IPS-18c (cell line): ENCODE results near the gene A4GALT.
"Not testable (repeated sequence)": the region's sequence is repeated elsewhere in the genome, so short reads cannot be mapped to it uniquely, and the experiment has no call there.

Source experiments
- H3K4me3 ChIP-seq: 2 replicates; pipeline ENCODE4 v1.7.0; 2013; ENCODE audit warnings: low read depth, mild to moderate bottlenecking, low read length, moderate library complexity; ENCODE audit not compliant: insufficient read depth
- H3K9me3 ChIP-seq: one replicate; pipeline ENCODE4 v1.6.1; 2013; ENCODE audit warnings: mild to moderate bottlenecking, low read length, moderate library complexity; ENCODE audit not compliant: control insufficient read depth, insufficient read depth

The A4GALT gene

DNA sequence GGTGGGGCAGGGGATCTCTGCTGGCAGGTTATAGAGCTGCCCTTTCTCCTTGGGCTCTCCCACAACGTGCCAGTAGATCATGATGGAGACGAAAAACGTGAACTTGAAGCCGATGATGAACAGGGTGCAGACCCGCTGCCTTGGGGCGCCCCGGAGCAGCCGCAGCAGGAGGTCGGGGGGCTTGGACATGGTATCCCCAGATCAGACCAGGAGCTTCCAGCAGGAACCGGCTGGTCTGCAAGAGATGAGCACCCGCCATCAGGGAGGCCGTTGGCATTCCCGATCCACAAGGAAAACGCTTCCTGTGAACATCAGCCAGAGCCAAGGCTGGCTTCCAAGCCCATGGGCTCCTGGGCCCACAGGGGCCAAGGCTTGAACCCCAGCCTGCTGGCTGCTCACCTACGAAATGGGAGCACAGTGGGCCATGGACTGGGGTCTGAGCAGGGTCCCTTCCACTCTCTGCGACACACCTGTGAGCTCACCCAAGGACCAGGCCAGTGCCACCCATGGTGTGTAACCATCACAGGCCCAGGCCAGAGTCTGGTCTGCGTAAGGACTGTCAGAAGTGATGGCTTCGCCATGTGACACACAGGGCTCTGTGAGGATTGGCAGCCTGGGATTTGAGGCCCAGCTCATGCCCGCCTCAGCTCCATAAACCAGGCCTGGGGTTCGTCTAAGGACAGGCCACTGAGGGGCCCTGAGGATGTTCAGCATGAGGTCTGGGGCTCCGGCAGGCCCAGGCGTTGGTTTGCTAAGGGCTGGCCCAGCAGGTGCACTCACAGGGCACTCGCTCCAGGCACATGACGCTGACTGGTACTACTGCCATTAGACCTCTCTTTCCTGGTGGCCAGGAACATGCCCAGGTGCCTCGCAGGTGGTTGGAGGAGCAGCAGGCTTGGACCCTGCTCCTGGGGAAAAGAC lies 26.6 kb downstream of the A4GALT start:
- peaks cover 2% of the 10 kb centered on the region for H3K9me3 ChIP-seq

DNA sequence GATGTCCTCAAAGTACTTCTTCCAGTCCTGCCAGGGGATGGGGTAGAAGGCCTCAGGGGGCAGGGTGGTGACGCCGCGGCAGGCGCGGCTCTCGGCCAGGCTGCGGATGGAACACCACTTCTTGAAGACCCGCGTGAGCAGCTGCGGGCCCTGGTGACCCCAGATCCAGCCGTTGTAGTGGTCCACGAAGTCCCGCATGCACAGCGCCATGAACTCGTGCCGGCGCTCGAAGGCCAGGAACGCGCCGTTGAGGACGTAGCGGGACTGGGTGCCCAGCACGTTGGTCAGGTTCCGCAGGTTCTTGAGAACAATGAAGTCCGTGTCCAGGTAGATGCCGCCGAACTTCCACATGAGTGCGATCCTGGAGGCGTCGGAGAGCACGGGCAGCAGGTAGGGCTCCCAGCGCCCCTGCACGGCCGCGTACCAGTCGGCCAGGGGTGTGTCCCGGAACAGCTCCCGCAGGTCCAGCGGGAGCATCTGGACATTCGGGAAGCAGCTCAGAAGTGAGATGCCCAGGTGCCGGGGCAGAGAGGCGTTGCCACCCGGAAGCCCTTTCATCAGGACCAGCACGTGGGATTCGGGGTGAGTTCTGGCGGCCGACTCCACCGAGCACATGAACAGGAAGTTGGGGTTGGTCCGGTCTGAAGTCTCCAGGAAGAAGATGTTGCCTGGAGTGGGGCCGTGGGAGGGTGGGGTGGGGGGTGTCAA lies 27.5 kb downstream of the A4GALT start:
- peaks cover 3% of the 10 kb centered on the region for H3K9me3 ChIP-seq
- H3K4me3 ChIP-seq, result no peak overlapping the region

More for the DNA sequence above, 26.6 kb downstream of the A4GALT start:
- H3K4me3 ChIP-seq, result no peak overlapping the region

DNA sequence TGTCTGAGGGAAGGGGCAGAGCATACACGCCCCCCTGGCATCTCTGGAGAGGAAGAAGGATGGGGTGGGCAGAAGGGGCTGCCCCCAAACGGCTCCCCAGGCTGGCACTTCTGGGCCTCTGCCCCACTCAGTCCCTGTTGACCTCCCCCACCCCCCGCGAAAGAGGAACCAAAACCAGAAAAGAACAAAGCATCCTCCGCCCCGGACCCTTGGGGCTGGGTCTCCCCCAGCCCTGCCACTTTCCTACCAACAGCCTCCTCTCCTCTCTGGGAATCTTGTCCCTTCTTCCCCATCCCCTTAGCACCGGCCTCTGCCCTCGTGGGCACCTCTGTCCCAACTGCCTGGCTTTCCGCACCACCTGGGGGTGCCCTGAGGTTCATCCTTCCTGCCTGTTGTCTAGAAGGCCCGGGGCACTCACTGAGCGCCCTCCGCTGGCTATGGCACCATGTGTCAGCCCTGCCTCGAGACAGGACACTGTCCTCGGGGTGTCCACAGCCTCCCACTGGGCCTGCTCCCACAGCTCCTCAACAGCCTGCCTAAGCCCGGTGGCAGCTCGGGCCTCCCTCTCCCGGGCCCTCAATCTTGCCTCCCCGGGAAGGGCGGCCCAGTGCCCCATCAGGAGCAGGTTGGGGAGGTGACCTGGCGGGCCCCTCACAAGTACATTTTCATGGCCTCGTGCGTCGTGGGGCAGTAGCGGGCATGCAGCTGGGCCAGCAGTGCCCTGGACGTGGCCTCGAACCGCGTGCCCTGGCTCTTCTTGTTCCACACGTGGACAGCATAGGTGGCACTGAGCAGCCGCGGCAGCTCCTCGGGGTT lies 28.2 kb downstream of the A4GALT start:
- H3K4me3 ChIP-seq, result no peak overlapping the region
- peaks cover 3% of the 10 kb centered on the region for H3K9me3 ChIP-seq

DNA sequence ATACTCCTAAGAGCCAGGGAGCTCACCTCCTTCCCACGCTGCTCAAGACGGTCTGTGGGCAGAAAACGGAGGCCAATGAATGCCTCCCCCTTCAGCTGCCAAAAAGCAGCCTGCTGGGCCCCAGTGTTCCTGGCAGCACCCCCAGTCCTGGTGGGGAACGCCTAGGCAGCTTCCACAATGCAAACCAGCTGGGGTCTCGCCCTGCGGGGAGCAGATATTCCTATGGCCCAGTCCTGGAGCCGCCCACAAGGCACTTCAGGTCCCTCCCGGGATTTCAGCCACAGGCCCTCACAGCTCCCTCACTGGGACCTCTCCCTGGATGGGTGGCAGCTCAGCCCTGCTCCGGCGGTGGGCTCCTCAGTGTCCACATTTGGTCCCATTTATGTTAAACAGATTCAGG lies 29.2 kb downstream of the A4GALT start:
- peaks cover 3% of the 10 kb centered on the region for H3K9me3 ChIP-seq
- H3K4me3 ChIP-seq, result no peak overlapping the region

DNA sequence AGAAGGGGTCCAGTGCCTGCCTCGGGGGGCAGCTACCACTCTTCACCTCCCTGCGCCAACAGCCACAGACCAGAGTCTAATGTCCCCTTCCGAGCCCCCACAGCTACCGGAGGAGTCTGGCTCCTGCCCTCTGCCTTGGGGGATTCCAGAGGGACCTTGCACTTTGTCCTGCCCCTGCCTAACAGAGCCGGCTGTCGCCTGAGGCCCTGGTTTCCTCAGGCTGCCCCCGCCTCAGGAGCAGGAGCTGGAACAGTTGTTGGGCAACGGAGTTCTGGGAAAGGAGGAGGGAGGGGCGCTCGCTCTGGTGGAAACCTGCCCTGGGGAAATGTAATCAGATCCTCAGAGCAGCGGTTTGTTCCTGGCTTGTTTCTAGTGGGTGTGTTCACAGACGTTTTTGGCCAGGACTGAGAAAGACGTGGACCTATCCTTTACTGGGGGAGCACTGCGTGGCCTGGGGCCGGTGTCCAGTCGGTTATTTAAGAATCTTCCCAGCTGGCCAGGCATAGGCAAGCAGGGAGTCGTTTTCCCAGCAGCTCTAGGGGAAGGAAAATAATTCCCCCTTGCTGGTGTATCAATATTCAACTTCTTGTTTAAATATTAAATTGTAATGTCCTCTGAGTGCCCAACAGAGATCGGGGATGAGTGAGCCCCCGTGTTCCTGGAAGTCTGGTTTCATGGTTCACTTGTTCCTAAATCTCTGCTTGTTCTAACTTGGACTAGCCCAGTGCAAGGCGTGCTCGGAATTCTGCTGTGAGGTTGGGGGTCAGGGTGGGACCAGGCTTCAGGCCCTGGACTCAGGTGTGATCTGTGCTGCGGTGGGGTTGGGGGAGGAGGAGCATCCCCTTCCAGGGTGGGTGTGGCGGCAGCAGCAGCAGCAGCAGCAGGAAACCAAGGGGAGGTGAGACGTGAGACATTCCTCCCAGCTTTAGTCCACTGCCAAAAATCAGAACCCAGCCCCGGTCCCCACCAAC lies 32.1 kb downstream of the A4GALT start:
- peaks cover 3% of the 10 kb centered on the region for H3K9me3 ChIP-seq
- H3K4me3 ChIP-seq, result no peak overlapping the region

DNA sequence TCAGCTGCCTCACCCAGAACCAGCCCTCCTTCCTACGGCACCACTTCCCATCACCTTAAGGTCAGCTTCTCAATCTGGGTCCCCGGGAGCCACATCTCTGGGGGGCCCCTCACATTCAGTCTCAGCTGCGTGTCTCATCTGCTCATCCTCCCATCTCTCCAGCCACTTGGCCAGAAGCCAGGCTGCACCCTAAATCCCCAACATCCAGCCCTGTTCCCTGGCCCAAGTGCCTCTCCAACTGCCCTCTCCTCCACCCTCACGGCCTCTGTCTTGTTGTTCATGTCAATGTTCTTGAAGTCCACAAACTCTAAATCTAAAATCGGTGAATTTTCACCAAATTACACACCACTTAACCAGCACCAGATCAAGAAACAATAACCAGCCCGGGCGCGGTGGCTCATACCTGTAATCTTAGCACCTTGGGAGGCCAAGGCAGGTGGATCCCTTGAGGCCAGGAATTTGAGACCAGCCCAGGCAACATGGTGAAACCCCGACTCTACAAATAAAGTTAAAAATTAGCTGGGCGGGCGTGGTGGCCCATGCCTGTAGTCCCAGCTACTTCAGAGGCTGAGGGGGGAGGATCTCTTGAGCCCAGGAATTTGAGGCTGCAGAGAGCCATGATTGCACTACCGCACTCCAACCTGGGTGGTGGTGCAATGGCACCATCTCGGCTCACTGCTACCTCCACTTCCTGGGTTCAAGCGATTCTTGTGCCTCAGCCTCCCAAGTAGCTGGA lies 33.7 kb downstream of the A4GALT start:
- Histone ChIP-seq H3K4me3 (no peak overlapping the region), H3K9me3 (peaks cover 3% of the 10 kb centered on the region)

DNA sequence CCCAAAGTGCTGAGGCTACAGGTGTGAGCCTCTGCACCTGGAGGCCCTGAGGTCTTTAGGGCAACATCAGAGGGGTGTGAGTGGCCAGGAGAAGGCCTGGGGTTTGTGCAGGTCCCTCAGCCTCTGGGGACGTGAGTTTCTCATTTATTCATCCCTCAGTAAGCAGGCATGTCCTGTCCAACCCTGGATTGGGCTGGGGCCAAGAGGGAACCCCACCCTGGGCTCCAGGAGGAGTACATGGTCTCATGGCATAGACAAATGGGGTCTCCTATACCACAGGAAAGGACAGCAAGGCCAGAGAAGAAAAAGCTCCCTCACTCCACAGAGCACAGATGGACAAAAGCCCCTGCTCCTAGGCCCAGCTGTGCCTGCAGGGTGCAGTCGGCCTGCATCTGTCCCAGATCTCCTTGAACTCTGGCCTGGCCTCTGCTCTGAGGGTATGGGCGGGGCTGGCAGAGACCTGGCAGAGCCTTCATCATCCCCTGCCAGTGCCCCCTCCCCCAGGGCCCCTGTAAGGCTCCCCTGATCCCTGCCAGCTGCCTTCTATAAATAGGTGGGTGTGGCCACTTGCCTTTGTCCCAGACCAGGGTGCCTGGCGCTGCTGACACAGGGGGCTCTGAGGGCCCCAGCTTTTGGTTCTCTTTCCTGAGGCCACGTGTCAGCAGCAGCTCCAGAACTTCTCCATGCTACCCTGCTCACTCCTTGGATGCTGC lies 34.6 kb downstream of the A4GALT start:
- Histone ChIP-seq H3K9me3 (peaks cover 3% of the 10 kb centered on the region), H3K4me3 (no peak overlapping the region)

DNA sequence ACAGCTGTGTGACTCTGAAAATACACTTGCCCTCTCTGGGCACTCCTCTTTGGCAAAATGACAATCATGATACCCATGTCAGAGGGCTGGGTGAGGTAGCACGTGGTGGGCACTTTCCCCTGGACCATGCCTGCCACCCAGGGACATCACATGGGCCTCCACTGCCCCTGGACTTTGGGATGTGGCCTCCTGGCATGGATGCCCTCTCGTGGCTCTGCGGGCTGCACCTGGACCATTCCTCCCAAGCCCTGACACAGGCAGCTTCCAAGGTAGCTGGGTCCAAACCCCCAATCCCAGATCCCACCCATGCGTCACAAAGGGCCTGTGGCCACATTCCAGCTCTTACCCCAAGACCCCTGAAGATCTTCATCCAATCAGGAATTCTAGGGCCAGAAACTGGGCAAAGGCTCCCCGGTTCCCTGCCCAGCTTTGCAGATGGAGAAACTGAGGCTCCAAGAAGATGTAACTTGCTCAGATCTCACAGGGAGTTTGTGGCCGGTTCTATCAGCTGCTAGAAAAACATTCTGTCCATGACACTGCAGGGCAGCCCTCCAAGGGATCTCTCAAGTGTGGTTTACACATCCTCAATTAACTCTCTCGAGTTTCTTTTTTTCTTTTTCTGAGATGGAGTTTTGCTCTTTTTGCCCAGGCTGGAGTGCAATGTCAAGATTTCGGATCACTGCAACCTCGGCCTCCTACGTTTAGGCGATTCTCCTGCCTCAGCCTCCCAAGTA lies 36.0 kb downstream of the A4GALT start:
- H3K4me3 ChIP-seq, result no peak overlapping the region
- peaks cover 3% of the 10 kb centered on the region for H3K9me3 ChIP-seq

DNA sequence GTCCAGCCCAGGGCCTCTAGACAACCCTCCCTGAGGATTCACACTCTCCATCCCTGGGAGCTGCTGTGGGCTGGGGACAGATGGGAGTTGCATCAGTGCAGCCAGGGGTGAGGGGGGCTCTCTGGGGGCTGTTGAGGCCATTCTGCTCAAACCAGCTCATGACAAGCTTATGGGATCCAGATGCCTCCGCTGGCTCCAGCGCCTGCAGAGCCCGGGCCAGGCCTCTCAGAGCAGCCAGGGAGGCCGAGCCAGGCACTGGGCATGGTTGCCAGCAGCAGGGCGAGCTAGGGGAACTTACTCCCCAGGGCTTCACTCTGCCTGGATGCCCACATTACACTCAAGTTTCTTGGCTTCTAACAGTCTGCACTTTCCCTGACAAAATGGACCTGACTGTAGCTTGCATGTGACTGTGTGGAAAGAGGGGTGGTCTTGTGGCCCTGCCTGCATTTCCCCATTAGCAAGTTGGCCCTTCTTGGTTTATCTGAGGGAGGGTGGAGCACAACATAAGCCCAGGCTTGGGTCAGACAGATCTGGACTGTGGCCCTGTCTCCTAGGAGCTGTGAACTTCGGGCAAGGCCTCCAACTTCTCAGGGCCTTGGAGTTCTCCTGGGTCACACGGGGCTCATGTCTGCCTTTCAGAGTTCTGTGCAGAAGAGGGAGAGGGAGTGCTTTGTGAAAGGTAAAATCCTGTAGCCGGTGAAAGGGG lies 36.9 kb downstream of the A4GALT start:
- Histone ChIP-seq H3K4me3 (no peak overlapping the region), H3K9me3 (no peaks in the 10 kb centered on the region)

DNA sequence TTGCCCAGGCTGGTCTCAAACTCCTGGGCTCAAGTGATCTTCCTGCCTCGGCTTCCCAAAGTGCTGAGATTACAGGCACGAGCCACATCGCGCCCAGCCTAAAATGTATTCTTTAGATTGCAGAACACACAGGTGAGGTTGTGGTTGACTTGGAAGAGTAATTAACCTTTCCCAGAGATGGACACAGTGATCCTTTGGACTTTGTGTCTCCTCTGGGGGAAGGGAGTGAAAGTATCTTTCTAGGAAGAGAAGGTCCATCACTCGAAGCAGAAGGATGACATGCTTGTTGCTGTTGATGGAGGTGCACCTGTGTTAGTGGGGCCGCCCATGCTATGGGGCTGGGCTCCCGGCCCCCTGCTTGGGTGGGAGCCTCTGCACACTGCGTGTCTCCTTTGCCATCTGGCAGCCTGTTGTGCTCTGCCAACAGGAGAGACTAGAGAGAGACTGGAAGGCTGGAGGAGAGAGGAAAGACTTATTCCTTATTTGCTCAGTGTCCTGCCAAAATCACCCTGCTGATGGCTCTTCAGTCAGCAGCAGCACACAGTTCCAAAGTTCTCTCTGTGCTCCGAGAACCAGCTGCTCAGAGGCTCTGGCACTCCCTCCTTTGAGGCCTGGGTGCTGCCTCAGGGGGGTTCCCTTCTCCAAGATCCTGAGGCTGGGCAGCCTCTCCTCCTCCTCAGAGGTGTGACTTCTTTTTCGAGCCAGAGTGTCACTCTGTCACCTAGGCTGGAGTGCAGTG lies 38.4 kb downstream of the A4GALT start:
- no peak overlapping the region for H3K4me3 ChIP-seq
- H3K9me3 ChIP-seq, result no peaks in the 10 kb centered on the region

DNA sequence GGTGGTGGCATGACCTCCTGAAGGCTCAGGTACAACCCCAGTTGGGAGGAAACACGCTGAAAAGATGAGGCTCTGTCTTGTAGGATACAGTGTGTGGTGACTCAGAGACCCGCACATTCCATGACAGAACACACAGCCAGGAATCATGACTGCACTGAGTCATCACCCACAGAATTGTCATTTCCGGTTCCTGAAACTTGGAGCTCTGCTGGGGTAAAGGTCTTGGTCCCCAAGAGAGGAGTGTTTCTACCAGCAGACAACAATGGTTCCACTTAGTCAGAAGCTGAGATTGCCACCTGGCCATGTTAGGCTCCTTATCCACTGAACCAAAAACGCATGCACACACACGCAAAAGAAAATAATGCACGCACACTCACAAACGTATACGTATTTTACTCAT lies 40.0 kb downstream of the A4GALT start:
- Histone ChIP-seq H3K9me3 (no peaks in the 10 kb centered on the region), H3K4me3 (no peak overlapping the region)

DNA sequence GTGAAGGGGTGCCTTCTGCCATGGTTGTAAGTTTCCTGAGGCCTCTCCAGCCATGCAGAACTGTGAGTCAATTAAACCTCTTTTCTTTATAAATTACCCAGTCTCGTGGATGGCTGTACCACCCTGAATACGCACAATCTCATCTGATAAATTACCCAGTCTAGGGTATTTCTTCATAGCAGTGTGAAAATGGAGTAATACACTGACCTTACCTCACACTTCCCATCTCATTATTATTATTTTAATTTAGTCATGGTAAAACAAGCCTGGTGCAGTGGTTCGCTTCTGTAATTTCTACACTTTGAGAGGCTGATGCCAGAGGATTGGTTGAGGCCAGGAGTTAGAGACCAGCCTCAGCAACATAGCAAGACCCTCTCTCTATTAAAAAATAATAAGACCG lies 41.0 kb downstream of the A4GALT start:
- H3K9me3 ChIP-seq, result no peaks in the 10 kb centered on the region
- H3K4me3 ChIP-seq, result no peak overlapping the region

DNA sequence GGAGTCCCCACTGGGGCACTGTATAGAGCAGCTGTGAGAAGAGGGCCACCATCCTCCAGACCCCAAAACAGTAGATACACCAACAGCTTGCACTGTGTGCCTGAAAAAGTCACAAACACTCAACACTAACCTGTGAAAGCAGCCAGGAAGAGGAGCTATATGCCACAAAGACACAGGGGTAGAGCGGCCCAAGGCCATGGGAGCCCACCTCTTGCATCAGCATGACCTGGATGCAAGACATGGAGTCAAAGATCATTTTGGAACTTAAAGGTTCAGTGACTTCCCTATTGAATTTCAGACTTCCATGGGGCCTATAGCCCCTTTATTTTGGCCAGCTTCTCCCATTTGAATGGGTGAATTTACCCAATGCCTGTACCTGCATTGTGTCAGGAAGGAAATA lies 41.8 kb downstream of the A4GALT start:
- no peaks in the 10 kb centered on the region for H3K9me3 ChIP-seq
- no peak overlapping the region for H3K4me3 ChIP-seq

DNA sequence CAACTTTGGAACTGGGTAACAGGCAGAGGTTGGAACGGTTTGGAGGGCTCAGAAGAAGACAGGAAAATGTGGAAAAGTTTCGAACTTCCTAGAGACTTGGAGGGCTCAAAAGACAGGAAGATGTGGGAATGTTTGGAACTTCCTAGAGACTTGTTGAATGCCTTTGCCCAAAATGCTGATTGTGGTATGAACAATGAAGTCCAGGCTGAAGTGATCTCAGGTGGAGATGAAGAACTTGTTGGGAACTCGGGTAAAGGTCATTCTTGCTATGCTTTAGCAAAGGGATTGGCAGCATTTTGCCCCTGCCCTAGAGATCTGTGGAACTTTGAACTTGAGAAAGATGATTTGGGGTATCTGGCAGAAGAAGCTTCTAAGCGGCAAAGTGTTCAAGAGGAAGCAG lies 42.7 kb downstream of the A4GALT start:
- not testable (repeated sequence) for H3K4me3 ChIP-seq, H3K9me3 ChIP-seq
